MM.1S (cell line): ENCODE results near the gene DEFB124.

Experiments
- EZH2phosphoT487 ChIP-seq: fragments of 300-600 bp; sonication (generic); IDR thresholded peaks from 2 replicates; pipeline ENCODE4 v1.6.1; 2018; ENCODE audit warnings: antibody characterized with exemption, low read length
- TF ChIP-seq, protein P1 (sequence below): fragments of 300-600 bp; sonication (generic); IDR thresholded peaks from 2 replicates; pipeline ENCODE4 v1.5.1; 2016; ENCODE audit warnings: antibody characterized with exemption, low read length, mixed read lengths

DNA sequence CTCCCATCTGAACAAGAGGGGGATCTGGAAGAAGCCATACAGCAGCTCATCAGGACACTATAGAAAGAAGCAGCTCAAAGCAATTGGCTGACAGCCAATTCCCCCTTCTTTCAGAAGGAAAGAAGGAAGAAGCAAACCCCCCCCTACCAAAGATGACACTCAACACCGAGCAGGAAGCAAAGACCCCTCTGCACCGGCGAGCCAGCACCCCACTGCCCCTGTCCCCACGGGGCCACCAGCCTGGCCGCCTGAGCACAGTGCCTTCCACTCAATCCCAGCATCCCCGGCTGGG, 1.3 kb upstream of the DEFB124 start:
- no peak for TF ChIP-seq EZH2phosphoT487
- TF ChIP-seq, protein P1, sequence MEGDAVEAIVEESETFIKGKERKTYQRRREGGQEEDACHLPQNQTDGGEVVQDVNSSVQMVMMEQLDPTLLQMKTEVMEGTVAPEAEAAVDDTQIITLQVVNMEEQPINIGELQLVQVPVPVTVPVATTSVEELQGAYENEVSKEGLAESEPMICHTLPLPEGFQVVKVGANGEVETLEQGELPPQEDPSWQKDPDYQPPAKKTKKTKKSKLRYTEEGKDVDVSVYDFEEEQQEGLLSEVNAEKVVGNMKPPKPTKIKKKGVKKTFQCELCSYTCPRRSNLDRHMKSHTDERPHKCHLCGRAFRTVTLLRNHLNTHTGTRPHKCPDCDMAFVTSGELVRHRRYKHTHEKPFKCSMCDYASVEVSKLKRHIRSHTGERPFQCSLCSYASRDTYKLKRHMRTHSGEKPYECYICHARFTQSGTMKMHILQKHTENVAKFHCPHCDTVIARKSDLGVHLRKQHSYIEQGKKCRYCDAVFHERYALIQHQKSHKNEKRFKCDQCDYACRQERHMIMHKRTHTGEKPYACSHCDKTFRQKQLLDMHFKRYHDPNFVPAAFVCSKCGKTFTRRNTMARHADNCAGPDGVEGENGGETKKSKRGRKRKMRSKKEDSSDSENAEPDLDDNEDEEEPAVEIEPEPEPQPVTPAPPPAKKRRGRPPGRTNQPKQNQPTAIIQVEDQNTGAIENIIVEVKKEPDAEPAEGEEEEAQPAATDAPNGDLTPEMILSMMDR = no peak
